Omental fat pad (tissue), 4 donors: Measurements from ENCODE around the gene PAF1. TPM values are rescaled to one million over a fixed set of nuclear protein-coding genes. Genes with fewer than 3 reads are reported as not detected.
"Not testable (repeated sequence)": the region's sequence is repeated elsewhere in the genome, so short reads cannot be mapped to it uniquely, and the experiment has no call there.

Source experiments
- ATAC-seq: fragments of 150-250 bp; one replicate; pipeline ENCODE4 v1.9.1; 2016; ENCODE audit warnings: mild to moderate bottlenecking, moderate library complexity; ENCODE audit not compliant: low FRiP score
- DNase-seq: peaks from one replicate; pipeline ENCODE4 v3.0.0-alpha.2; 2019; ENCODE audit warnings: low spot score
- total RNA-seq, 4 donors: library from RNA; depleted of rRNA; stranded (reverse); fragments of >200 nt; gene quantifications; one replicate each; pipeline ENCODE4 v1.1.0, GENCODE V29; 2016
- TF ChIP-seq, protein P1 (sequence below), 3 donors: fragments of 450-650 bp; IDR thresholded peaks; one replicate each; pipeline ENCODE4 v1.5.1; 2016 to 2017; ENCODE audit warnings: antibody characterized with exemption in 3 of 3, mild to moderate bottlenecking in 3 of 3, moderate library complexity in 2 of 3

The PAF1 gene
- total RNA-seq, 4 donors from 2014 or later = 29.2 to 60.3 (median 53.3) TPM

DNA sequence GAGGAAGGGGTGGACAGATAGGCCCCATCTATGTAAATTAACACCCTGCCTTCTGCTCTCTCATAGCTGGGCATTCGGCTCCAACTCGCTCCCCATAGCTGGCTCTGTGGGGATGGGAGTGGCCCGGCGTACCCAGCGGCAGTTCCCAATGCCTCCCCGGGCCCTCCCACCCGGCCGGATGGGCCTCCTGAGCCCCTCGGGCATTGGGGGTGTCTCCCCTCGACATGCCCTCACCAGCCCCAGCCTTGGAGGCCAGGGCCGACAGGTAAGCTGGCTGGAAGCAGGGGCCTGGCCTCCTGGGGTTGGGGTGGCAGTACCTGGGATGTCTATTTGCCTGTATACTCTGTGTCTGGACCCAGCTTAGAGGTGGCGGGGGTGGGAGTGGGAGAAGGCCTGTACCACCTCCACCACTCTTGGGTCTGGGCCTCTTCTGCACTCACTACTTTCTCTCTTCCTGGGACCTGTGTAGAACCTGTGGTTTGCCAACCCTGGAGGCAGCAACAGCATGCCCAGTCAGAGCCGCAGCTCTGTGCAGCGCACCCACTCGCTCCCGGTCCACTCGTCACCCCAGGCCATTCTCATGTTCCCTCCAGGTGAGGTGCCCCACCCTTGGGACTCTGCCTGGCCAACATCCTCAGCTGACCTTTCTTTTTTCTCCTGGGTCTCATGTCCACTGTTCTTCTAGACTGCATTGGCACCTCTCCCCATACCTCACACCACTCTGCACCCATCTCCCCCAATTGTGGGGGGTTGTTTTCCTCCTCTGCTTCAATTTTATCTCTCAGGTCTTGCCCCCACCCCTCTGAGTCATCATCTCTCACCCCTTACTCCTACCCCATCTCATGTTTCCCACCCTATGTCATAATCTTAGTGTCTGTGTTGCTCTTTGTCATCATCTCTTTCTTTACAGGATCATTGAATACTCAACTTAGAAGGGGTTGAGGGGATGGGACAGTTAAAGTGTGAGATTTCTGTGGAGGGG, 10.1 kb downstream of the PAF1 start:
- DNase-seq (no peak), ATAC-seq (no peak)
- TF ChIP-seq, protein P1, sequence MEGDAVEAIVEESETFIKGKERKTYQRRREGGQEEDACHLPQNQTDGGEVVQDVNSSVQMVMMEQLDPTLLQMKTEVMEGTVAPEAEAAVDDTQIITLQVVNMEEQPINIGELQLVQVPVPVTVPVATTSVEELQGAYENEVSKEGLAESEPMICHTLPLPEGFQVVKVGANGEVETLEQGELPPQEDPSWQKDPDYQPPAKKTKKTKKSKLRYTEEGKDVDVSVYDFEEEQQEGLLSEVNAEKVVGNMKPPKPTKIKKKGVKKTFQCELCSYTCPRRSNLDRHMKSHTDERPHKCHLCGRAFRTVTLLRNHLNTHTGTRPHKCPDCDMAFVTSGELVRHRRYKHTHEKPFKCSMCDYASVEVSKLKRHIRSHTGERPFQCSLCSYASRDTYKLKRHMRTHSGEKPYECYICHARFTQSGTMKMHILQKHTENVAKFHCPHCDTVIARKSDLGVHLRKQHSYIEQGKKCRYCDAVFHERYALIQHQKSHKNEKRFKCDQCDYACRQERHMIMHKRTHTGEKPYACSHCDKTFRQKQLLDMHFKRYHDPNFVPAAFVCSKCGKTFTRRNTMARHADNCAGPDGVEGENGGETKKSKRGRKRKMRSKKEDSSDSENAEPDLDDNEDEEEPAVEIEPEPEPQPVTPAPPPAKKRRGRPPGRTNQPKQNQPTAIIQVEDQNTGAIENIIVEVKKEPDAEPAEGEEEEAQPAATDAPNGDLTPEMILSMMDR (IDR thresholded peaks at IDR 0.05) = no peak

DNA sequence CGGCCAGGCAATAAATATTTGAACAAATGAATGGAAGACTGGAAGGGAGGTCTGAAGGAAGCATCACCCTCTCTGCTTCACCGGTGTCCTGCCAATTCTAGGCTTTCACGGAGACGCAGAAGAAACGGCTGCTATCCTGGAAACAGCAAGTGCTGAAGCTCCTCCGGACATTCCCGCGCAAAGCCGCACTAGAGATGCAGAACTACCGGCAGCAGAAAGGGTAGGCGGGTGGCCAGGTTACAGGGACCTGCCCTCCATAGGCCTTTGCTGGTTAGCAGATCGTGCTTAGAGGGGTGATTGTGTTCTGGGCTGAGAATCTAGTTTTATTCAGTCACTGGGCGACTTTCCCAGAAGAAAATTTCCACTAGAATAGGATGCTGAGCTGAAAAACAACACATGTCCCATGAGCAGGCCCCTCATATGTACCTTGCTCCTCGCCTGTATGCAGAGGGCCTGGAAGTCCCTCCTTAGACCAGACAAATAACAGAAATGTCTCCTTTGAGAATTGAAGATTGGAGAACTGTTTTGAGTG, 11.0 kb downstream of the PAF1 start:
- ATAC-seq = no peak
- no peak for DNase-seq
- TF ChIP-seq, protein P1 (IDR thresholded peaks at IDR 0.05) = no peak

DNA sequence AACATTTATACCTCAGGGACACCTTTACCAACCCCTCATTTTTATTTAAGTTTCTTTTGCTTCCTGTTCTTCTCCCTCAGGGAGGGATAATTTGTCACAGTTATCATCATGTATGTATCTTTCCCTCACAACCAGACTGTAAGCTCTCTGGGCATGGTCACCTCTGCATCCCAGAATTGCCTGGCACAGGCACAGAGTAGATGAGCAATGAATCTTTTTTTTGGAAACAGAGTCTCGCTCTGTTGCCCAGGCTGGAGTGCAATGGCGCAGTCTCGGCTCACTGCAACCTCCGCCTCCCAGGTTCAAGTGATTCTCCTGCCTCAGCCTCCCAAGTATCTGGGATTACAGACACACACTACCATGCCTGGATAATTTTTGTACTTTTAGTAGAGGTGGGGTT, 11.5 kb downstream of the PAF1 start:
- not testable (repeated sequence) for ATAC-seq, DNase-seq

DNA sequence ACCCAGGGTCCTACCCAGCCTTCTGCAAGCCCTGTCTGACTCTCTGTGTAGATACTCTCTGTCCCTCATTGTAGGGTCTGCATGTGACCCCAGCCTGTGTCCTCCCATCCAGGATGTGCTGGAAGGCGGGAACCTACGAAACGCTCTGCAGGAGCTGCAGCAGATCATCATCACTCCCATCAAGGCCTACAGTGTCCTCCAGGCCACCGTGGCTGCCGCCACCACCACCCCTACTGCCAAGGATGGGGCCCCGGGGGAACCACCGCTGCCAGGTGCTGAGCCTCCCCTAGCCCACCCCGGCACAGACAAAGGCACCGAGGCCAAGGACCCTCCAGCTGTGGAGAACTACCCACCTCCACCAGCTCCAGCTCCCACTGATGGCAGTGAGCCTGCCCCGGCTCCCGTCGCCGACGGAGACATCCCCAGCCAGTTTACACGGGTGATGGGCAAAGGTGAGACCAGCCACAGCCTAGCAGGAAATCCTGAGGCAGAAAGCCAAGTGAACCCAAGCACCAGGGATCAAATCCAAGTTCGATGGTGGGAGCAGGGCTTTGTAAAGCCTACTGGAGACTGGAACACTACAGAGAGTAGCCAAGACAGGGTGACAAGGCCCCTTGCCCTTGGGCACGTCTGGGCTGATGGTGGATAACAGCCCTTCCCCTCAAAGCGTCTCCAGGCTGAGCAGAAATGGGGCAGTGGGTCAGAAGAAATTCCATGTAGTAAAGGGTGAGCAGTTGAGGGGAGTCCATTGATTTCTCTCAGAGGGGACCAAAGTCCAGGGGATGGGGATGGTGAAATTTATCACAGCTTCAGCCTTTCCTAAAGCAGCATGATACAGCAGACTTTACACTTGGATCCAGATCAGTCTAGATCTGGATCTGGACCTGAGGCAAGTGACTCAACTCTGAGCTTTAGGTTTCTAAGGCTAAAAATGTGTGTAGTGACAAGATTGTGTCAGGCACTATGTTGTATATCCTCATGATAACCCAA, 13.2 kb downstream of the PAF1 start:
- ATAC-seq (no peak), DNase-seq (no peak)
- TF ChIP-seq, protein P1 (IDR thresholded peaks at IDR 0.05) = no peak

DNA sequence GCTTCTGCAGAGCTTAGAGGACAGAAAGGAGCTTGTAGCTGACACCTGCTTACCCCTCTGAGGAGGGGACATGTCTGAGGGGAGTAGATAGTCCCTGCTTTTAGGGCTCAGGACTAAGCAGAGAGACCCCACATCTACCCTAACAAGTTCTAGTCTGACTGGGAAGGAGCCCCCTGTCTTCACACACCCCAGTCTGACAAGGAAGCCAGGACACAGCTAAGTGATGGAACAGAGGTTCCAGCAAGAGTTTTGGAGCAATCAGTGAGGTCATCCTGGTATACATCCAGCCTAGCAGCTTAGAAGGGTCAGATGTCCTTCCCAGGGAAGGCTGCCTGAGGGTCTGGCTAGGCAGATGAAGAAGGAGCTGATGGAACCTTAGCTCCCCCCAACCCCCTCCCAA, 15.0 kb downstream of the PAF1 start:
- TF ChIP-seq, protein P1 (IDR thresholded peaks at IDR 0.05) = no peak
- DNase-seq = no peak
- ATAC-seq = no peak

DNA sequence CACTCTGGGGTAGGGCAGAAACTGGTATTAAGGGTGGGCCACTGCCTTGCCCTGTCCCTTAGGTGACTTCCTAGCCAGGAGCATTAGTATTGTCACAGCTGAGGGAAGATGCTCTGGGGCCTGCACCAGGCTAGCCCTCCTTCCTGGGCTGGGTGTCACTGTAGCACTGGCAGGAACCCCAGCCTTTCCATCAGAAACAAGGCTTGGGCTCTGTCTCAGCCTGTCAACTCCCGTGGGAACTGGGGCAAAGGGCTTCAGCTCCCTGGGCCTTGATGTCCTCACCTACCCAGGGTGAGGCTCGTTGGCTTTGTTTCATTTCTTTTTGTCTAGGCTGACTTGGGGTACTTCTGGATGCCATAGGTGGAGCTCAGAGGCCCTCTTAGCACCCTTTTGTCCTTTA, 18.0 kb downstream of the PAF1 start:
- TF ChIP-seq, protein P1 (IDR thresholded peaks at IDR 0.05) = no peak
- ATAC-seq (peak; percentile 8), DNase-seq (no peak)
